ENCODE results near the gene XNDC1N. TPM values are rescaled to one million over a fixed set of nuclear protein-coding genes. Genes with fewer than 3 reads are reported as not detected.

XNDC1N gene
- total and polyA plus RNA-seq, 2 of the 13 experiments (the other 11 are each of a cell fraction or from before 2014, with no cell fraction given) = 3.4 to 7.5 TPM

DNA sequence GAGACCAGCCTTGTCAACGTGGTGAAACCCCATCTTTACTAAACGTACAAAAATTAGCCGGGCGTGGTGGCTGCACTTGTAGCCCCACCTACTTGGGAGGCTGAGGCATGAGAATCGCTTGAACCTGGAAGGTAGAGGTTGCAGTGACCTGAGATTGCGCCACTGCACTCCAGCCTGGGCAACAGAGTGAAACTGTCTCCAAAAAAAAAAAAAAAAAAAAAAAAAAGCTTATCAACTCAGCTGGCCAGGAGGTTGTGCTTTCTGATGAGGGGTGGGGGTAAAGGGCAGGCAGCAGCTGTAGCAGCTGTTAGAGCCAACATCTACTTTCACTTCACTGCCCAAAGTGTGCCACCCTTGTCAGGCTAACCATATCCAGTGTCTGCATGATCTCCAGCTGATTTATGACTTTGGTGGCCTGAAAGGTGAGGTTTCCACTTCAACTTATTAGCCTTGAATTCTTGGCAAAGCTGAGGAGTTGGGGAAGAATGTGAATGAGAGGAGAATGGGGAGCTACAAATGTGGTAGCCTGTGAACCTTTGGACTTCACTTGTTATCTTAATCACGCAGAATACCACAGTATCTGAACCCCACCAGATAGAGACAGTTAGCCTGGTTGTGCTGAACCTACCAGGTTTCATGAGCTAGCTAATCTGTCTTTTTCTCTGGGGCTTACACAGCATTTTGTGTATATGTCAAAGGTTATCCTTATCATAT is 20.1 kb upstream of the XNDC1N start (continued):
- TF ChIP-seq, protein P1, sequence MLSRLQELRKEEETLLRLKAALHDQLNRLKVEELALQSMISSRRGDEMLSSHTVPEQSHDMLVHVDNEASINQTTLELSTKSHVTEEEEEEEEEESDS (CRISPR knock-in tag; IDR thresholded peaks at IDR 0.05; ENCODE audit: borderline replicate concordance) = no peak
- TF ChIP-seq TBL1XR1 (IDR thresholded peaks at IDR 0.05; ENCODE audit: borderline replicate concordance, low read length, partially characterized antibody) (peak; percentile 43), HOXD1 (CRISPR knock-in tag; IDR thresholded peaks at IDR 0.05) (0 out of 2 replicates have a peak, but pooled peaks have one; percentile 44), ZBTB38 (CRISPR knock-in tag; IDR thresholded peaks at IDR 0.05) (no peak), RFXANK (CRISPR knock-in tag; IDR thresholded peaks at IDR 0.05) (no peak), NCOA2 (CRISPR knock-in tag; IDR thresholded peaks at IDR 0.05) (no peak), SMARCE1 (IDR thresholded peaks at IDR 0.05; ENCODE audit: borderline replicate concordance) (no peak), ASH2L (IDR thresholded peaks at IDR 0.05; ENCODE audit: insufficient read length, low read depth, low read length) (peak; percentile 0), ZNF430 (CRISPR knock-in tag; IDR thresholded peaks at IDR 0.05) (peak; percentile 45; the same call in 1 of the 2 replicates), ZNF530 (CRISPR knock-in tag; IDR thresholded peaks at IDR 0.05; ENCODE audit: low read depth) (no peak), ZNF564 (CRISPR knock-in tag; IDR thresholded peaks at IDR 0.05) (no peak), SP2 (CRISPR knock-in tag; IDR thresholded peaks at IDR 0.05) (no peak), NR2F2 (IDR thresholded peaks at IDR 0.05; ENCODE audit: borderline replicate concordance, low read depth) (peak; percentile 59; the same call in 1 of the 2 replicates), ZNF629 (CRISPR knock-in tag; conservative IDR thresholded peaks at IDR 0.05) (no peak; the same call in 1 of the 2 replicates), NR2C2 (CRISPR knock-in tag; IDR thresholded peaks at IDR 0.05; ENCODE audit: borderline replicate concordance) (0 out of 2 replicates have a peak, but pooled peaks have one; percentile 55), HOXA3 (CRISPR knock-in tag; IDR thresholded peaks at IDR 0.05) (peak; percentile 66; the same call in 1 of the 2 replicates), ZNF549 (CRISPR knock-in tag; IDR thresholded peaks at IDR 0.05) (no peak), MIER2 (CRISPR knock-in tag; IDR thresholded peaks at IDR 0.05) (no peak), ZNF749 (CRISPR knock-in tag; IDR thresholded peaks at IDR 0.05; ENCODE audit: borderline replicate concordance) (no peak), KLF13 (CRISPR knock-in tag; IDR thresholded peaks at IDR 0.05) (no peak), NONO (IDR thresholded peaks at IDR 0.05) (no peak), NONO (CRISPR knock-in tag; conservative IDR thresholded peaks at IDR 0.05) (no peak)
- TF ChIP-seq, protein P2, sequence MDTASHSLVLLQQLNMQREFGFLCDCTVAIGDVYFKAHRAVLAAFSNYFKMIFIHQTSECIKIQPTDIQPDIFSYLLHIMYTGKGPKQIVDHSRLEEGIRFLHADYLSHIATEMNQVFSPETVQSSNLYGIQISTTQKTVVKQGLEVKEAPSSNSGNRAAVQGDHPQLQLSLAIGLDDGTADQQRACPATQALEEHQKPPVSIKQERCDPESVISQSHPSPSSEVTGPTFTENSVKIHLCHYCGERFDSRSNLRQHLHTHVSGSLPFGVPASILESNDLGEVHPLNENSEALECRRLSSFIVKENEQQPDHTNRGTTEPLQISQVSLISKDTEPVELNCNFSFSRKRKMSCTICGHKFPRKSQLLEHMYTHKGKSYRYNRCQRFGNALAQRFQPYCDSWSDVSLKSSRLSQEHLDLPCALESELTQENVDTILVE (CRISPR knock-in tag; IDR thresholded peaks at IDR 0.05) = no peak
- TF ChIP-seq, protein P3, sequence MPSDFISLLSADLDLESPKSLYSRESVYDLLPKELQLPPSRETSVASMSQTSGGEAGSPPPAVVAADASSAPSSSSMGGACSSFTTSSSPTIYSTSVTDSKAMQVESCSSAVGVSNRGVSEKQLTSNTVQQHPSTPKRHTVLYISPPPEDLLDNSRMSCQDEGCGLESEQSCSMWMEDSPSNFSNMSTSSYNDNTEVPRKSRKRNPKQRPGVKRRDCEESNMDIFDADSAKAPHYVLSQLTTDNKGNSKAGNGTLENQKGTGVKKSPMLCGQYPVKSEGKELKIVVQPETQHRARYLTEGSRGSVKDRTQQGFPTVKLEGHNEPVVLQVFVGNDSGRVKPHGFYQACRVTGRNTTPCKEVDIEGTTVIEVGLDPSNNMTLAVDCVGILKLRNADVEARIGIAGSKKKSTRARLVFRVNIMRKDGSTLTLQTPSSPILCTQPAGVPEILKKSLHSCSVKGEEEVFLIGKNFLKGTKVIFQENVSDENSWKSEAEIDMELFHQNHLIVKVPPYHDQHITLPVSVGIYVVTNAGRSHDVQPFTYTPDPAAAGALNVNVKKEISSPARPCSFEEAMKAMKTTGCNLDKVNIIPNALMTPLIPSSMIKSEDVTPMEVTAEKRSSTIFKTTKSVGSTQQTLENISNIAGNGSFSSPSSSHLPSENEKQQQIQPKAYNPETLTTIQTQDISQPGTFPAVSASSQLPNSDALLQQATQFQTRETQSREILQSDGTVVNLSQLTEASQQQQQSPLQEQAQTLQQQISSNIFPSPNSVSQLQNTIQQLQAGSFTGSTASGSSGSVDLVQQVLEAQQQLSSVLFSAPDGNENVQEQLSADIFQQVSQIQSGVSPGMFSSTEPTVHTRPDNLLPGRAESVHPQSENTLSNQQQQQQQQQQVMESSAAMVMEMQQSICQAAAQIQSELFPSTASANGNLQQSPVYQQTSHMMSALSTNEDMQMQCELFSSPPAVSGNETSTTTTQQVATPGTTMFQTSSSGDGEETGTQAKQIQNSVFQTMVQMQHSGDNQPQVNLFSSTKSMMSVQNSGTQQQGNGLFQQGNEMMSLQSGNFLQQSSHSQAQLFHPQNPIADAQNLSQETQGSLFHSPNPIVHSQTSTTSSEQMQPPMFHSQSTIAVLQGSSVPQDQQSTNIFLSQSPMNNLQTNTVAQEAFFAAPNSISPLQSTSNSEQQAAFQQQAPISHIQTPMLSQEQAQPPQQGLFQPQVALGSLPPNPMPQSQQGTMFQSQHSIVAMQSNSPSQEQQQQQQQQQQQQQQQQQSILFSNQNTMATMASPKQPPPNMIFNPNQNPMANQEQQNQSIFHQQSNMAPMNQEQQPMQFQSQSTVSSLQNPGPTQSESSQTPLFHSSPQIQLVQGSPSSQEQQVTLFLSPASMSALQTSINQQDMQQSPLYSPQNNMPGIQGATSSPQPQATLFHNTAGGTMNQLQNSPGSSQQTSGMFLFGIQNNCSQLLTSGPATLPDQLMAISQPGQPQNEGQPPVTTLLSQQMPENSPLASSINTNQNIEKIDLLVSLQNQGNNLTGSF (CRISPR knock-in tag; IDR thresholded peaks at IDR 0.05) = no peak
- TF ChIP-seq, protein P4, sequence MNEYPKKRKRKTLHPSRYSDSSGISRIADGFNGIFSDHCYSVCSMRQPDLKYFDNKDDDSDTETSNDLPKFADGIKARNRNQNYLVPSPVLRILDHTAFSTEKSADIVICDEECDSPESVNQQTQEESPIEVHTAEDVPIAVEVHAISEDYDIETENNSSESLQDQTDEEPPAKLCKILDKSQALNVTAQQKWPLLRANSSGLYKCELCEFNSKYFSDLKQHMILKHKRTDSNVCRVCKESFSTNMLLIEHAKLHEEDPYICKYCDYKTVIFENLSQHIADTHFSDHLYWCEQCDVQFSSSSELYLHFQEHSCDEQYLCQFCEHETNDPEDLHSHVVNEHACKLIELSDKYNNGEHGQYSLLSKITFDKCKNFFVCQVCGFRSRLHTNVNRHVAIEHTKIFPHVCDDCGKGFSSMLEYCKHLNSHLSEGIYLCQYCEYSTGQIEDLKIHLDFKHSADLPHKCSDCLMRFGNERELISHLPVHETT (CRISPR knock-in tag; conservative IDR thresholded peaks at IDR 0.05) = no peak
